ENCODE measurements around the gene CYP27C1. TPM values are rescaled to one million over a fixed set of nuclear protein-coding genes. Genes with fewer than 3 reads are reported as not detected.
A peak's percentile ranks its signal among the peaks of the same experiment; 100 is the strongest.

Gene CYP27C1
- total and polyA plus RNA-seq, 2 of the 13 experiments (the other 11 are each of a cell fraction or from before 2014, with no cell fraction given): not detected

- TF ChIP-seq AHDC1 (CRISPR knock-in tag; IDR thresholded peaks at IDR 0.05; ENCODE audit: borderline replicate concordance): no peak
- peak; percentile 28; the same call in 1 of the 2 replicates for TF ChIP-seq SALL1 (CRISPR knock-in tag; IDR thresholded peaks at IDR 0.05)
- peak; percentile 87 for TF ChIP-seq CEBPG (CRISPR knock-in tag; IDR thresholded peaks at IDR 0.05)
- no peak for TF ChIP-seq ZNF20 (CRISPR knock-in tag; IDR thresholded peaks at IDR 0.05)
- TF ChIP-seq ZNF7 (CRISPR knock-in tag; IDR thresholded peaks at IDR 0.05): peak; percentile 90
- TF ChIP-seq CBFB (CRISPR knock-in tag; IDR thresholded peaks at IDR 0.05): no peak
- no peak for TF ChIP-seq ZNF10 (CRISPR knock-in tag; IDR thresholded peaks at IDR 0.05; ENCODE audit: borderline replicate concordance, low read depth)
- TF ChIP-seq ZNF614 (CRISPR knock-in tag; IDR thresholded peaks at IDR 0.05; ENCODE audit: borderline replicate concordance): 0 out of 2 replicates have a peak, but pooled peaks have one; percentile 49
- no peak for TF ChIP-seq ZBTB3 (CRISPR knock-in tag; IDR thresholded peaks at IDR 0.05; ENCODE audit: borderline replicate concordance, low read depth)
- TF ChIP-seq, protein P1, sequence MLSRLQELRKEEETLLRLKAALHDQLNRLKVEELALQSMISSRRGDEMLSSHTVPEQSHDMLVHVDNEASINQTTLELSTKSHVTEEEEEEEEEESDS (CRISPR knock-in tag; IDR thresholded peaks at IDR 0.05; ENCODE audit: borderline replicate concordance): no peak
- TF ChIP-seq HNF4A (CRISPR knock-in tag; IDR thresholded peaks at IDR 0.05): peak; percentile 31
- no peak for TF ChIP-seq RBM22 (optimal IDR thresholded peaks at IDR 0.05; ENCODE audit: low read length)
- TF ChIP-seq, protein P2, sequence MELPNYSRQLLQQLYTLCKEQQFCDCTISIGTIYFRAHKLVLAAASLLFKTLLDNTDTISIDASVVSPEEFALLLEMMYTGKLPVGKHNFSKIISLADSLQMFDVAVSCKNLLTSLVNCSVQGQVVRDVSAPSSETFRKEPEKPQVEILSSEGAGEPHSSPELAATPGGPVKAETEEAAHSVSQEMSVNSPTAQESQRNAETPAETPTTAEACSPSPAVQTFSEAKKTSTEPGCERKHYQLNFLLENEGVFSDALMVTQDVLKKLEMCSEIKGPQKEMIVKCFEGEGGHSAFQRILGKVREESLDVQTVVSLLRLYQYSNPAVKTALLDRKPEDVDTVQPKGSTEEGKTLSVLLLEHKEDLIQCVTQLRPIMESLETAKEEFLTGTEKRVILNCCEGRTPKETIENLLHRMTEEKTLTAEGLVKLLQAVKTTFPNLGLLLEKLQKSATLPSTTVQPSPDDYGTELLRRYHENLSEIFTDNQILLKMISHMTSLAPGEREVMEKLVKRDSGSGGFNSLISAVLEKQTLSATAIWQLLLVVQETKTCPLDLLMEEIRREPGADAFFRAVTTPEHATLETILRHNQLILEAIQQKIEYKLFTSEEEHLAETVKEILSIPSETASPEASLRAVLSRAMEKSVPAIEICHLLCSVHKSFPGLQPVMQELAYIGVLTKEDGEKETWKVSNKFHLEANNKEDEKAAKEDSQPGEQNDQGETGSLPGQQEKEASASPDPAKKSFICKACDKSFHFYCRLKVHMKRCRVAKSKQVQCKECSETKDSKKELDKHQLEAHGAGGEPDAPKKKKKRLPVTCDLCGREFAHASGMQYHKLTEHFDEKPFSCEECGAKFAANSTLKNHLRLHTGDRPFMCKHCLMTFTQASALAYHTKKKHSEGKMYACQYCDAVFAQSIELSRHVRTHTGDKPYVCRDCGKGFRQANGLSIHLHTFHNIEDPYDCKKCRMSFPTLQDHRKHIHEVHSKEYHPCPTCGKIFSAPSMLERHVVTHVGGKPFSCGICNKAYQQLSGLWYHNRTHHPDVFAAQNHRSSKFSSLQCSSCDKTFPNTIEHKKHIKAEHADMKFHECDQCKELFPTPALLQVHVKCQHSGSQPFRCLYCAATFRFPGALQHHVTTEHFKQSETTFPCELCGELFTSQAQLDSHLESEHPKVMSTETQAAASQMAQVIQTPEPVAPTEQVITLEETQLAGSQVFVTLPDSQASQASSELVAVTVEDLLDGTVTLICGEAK (IDR thresholded peaks at IDR 0.05): 0 out of 2 replicates have a peak, but pooled peaks have one; percentile 6
- TF ChIP-seq, protein P2 (CRISPR knock-in tag; IDR thresholded peaks at IDR 0.05): no peak
- no peak for TF ChIP-seq ZBTB8A (CRISPR knock-in tag; IDR thresholded peaks at IDR 0.05; ENCODE audit: borderline replicate concordance, low read depth)
Observed at GRCh38 chr2:127231130-127231865, 11.2 kb upstream of the CYP27C1 start (continued).

Data from HepG2 (cell line).